NCI-H2107 treated with DMSO at 0.1 percent for 48 hours (cell line): ENCODE results near the gene F11R.
A peak's percentile ranks its signal among the peaks of the same experiment; 100 is the strongest.
"Not testable (repeated sequence)": the region's sequence is repeated elsewhere in the genome, so short reads cannot be mapped to it uniquely, and the experiment has no call there.

ENCODE experiments used
- DNase-seq: peaks from one replicate; lab custom pipeline; 2025; ENCODE audit not compliant: unreplicated experiment; lab: John Stamatoyannopoulos, UW

Gene F11R

GRCh38 chr1:160978510-160978927, 42.4 kb downstream of the F11R start:
- no peak for DNase-seq

GRCh38 chr1:160975026-160975425, 45.9 kb downstream of the F11R start:
- DNase-seq: peak; percentile 29

DNA sequence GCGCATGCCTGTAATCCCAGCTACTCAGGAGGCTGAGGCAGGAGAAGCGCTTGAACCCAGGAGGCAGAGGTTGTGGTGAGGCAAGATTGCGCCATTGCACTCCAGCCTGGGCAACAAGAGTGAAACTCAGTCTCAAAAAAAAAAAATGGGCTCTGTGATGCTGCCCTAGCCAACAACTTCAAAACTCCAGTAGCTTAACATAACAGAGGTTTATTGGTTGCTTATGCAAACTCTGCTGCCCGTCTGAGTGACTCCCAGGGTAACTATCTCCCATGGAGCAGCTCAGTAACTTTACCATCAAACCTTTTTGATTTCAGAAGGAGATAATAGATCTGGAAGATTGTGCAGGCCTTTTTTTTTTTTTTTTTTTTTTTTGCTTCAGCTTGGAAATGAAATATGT, 47.5 kb downstream of the F11R start:
- no peak for DNase-seq

- DNase-seq: no peak
Observed at GRCh38 chr1:160972939-160973338, 48.0 kb downstream of the F11R start.

DNA sequence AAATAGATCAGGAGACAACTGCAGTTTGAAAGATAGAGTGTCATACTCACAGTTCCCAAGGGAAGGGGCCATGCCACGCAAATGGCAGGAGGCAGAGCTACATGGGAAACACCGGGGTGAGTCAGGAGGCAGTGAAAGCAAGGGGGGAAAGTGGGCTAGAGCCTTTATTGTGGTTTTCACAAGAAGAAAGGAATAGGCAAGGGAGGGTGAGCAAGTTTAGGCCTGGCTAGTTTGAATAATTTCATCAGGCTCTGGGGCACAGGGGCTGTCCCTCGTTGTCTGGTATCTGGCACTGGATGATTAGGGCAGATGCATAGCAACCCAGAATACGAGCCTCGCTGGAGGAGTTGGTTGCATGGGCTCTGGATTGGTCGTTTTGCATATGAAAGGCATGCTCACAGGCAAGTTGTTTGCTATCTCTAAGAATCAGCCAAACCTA, 49.3 kb downstream of the F11R start:
- DNase-seq: no peak

DNA sequence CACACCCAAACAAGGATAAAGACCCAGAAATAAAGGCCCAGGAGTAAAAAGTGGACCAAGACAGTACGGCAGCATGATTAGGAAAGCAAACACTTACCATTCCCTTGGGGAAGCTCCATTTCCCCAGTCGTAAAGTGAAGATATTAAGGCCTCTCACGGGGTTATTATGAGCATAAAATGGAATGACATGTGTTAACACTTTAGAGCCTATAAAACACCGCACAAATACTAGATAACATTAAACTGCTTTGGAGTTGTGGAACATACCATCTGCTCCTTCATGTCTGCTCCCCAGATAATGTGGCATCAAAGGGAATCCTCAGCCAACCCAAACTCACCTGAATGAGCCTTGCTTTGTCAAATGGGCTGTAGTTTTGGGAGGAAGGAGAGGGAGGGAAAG, 57.4 kb downstream of the F11R start:
- no peak for DNase-seq

GRCh38 chr1:160961419-160961818, 59.5 kb downstream of the F11R start:
- no peak for DNase-seq

DNA sequence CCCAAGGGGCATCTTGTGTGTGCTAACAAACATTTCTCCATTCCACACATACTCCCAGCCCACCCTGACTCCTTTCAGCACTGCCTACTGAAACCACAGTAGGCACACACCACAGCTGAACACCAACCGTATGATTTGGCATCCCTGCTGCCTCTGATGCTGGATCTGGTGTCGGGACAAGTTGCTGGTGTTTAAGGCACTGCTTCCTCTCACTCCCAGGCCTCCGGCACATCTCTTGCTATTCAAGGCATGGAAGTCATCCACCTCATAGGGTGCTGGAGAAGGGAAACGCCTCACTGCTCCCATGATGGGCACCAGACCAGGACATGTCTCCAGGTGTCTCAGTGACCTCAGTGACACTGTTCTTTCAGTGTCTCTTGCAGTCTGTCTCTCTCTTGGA, 64.0 kb downstream of the F11R start:
- no peak for DNase-seq

GRCh38 chr1:160954158-160955104, 66.5 kb downstream of the F11R start, which contains the start of gene ITLN2:
TSS of gene ITLN2 (minus strand) at chr1:160954809. CDS start at chr1:160954741, 68 bp downstream.
- no peak for DNase-seq

DNA sequence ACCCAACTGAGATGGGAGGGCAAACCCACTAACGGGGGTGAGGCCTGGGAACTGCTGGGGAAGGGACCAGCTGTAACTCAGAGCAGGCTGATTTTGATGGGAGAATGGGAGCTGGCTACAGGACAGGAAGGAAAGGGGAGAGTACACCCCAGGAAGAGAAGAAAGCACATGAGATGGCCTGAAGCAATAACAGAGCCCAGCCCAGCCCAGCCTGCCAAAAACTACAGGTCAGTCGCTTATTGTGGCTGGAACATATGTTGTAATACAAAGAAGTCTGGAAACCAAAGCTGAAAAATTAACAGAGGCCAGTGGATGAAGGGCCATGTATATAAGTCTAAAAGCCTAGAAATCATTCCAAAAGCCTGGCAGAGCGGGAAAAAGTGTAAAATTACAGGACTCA, 67.9 kb downstream of the F11R start:
- DNase-seq: no peak

GRCh38 chr1:160952129-160952510, 68.8 kb downstream of the F11R start:
- DNase-seq: no peak

DNA sequence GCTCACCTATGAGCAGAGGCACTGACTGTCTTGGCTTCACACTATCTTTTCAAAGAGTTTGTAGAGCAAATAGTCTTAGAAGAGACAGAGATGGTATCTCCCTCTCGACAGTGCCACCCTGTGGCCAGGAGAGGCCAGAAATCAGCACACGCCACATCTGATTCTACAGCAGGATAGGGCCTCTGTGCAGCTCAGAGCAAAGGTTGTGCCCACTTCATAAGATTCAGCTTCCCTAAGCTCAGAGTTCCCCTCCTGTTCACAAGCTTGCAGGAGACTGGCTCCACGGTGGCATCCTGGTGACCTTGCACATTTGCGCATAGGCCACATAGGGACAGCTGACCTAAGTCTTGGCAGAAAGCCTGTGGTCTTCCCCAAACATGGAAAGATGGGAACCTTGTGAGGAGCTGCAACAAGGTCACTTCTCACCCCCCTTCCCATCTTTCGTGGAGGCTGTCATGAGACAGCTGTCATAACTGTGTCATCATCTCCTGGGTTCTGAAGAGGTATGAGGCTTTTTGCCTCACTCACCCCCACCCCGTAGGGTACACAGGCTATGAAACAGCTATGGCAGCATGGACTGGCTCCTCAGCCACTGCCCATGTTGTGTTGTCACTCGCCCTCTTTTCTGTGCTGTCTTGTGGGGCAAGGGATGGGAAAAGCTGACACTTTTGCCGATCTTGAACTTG, 69.4 kb downstream of the F11R start:
- no peak for DNase-seq

GRCh38 chr1:160950657-160951056, 70.3 kb downstream of the F11R start:
- DNase-seq: no peak

DNA sequence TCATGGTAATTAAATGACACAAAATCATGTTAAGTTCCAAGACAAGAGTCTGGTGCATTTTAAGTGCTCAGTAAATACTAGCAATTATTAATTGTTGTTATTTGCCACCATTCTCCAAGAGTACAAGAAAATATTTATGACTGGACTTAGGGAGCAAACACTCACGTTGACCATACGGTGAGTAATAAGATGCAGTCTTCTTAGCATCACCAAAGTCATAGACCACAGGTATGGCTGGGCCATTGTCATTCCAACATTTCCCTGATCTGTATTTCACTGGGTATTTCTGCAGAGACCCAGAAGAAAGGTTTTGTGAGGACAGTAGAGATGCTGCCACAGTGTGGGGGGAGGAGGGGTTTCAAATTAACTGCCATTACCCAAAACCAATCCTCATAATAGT, 71.1 kb downstream of the F11R start:
- no peak for DNase-seq

- not testable (repeated sequence) for DNase-seq
Observed at GRCh38 chr1:160949216-160949880, 71.6 kb downstream of the F11R start.

- DNase-seq: not testable (repeated sequence)
Observed at GRCh38 chr1:160947174-160947759, 73.7 kb downstream of the F11R start.

- not testable (repeated sequence) for DNase-seq
Observed at GRCh38 chr1:160945881-160946280, 75.1 kb downstream of the F11R start.
